Measurements from ENCODE around the gene IRS1.

The IRS1 gene

GRCh38 chr2:226755631-226756030 is 44.0 kb downstream of the IRS1 start:
- DNase-seq (ENCODE audit: low spot score) = no peak

DNA sequence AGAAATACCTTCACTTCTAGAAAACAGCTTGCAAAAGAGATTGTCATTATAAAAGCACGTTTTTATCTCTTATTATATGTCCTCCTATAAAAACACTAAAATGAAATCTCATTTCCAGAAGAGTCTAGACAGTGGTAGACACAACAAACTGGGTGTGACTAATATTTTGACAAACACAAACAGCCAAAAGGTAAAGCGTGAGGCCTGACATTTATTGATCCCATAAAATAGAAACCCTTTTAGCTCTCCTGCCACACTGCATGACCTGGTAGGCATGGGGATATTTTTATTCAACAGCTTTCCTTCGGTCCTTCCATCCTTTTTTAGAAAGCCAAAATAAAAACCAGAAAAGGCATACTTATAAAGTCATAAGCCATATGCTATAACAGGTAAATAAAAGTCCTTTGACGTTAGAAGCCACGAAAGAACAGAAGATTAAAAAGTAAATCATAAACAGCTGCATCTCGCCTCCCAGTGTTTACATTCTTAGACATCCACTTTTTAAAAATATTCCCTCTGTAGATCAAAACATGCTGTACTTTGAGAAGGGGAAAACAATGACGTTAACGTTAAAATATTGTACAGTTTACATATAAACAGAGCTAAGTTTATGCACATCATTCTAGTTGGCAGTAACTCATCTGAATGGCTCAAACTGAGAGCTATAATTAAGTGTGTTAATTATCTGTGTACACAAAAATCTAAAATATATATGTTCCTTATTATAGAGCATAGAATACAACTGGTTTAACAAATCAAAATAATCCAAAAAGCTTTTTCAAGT is 44.6 kb downstream of the IRS1 start:
- no peak for DNase-seq (ENCODE audit: low spot score)

GRCh38 chr2:226752887-226753286 is 46.7 kb downstream of the IRS1 start:
- no peak for DNase-seq (ENCODE audit: low spot score)

GRCh38 chr2:226747288-226747687 is 52.3 kb downstream of the IRS1 start:
- DNase-seq (ENCODE audit: low spot score) = no peak

- DNase-seq (ENCODE audit: low spot score) = no peak
Observed at GRCh38 chr2:226746196-226746800, 53.3 kb downstream of the IRS1 start.

DNA sequence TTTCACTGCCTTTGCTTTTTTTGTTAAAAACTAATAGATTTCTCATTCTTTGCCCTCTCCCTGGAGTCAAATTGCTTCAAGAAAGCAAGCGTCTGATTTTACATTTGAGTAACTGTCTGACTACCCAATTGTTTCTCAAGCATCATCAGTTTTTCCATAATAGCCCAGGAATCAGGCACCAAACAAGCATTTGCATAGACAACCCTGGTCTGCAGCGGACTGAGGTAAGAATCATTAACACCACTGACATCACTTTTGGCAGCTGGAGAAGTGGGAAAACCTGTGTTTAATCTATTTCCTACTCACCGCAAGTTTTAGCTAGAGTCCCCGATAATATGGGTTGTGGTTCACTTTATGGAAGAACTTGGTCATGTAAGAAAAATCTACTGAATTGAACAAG is 55.7 kb downstream of the IRS1 start:
- no peak for DNase-seq (ENCODE audit: low spot score)

- DNase-seq (ENCODE audit: low spot score) = no peak
Observed at GRCh38 chr2:226742347-226742746, 57.3 kb downstream of the IRS1 start.

DNA sequence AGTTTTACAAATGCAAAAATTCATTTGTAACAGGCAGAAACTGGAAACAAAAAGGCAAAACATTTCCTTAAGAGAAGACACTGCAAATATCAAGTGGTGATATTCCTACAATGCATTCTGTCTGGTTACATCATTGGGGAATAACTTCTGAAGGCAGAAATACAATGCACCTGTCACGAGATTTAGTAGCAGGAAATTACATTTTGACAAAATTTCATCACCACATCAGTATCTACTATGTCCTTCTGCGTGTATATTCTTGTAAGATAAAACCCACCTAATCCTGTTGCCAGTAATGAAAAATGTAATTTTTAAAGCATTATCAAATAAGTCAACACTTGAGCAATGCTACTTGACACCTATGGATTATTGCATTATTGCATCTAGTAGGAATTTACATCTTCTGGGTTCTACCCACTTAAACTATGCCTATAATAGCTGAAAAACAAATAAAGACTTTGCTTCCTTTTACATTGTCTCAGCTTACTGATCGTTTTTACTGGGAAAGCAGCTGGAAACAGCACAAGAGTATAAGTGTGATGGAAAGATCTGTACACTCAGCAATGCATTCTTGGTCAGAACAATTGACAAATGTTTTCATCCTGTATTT is 59.5 kb downstream of the IRS1 start:
- no peak for DNase-seq (ENCODE audit: low spot score)

GRCh38 chr2:226739545-226740030 is 60.0 kb downstream of the IRS1 start:
- DNase-seq (ENCODE audit: low spot score) = no peak

- DNase-seq (ENCODE audit: low spot score) = no peak
Observed at GRCh38 chr2:226738821-226739544, 60.6 kb downstream of the IRS1 start.

DNA sequence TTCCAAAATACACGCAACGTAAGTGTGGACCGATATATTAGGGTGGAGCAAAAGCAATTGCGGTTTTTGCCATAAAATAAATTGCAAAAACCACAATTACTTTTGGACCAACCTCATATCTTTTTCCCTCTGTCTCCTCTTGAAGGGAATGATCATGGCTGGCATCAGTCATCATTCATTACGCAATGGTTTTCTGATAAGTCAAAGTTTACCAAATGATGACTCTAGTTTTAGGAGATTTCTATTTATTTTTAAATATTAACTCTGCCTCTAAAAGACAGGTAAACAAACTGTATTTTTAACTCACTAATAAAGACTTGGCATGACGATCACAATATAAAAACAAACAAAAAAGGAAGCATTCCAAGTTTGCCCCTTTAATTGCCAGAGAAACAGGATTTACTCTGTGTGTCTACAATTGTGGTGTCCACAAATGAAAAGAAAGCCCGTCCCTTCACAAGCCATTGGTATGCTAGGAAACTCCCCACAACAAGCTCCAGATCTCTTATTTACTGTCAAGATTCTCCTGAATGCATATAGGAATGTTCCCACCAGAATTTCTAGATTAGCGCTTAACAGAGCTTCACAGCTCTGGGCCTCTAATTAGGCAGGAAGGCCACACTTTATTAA is 61.3 kb downstream of the IRS1 start:
- no peak for DNase-seq (ENCODE audit: low spot score)

GRCh38 chr2:226736382-226736781 is 63.2 kb downstream of the IRS1 start:
- no peak for DNase-seq (ENCODE audit: low spot score)

DNA sequence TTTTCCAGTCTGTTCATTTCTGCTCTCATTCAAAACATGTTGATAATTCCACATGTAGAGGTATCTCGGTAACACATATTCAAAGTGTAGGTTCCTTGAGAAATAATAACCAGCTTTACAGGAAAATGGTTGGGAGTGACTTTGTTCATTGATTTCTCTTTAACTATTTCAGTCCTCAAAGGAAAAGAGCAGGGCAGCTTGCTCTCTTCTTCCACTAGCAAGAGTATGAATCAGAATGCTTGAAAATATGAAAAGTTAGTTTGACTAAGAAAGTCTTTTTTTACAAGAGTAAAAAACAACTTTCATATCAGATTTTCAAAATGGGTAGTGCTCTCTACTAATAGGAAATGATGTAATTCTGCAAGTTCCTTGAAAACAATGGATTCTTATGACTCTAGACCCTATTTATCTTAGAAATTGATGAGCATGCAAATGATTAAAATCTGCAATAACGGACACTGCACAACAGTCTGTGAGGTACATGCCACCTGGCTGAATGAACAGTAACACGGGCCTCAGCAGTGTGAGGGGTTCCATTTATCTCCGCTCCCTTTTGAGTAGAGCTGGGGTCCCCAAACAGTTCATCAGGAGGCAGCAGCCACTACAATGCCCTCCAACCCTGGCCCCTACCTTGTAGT is 65.6 kb downstream of the IRS1 start:
- DNase-seq (ENCODE audit: low spot score) = no peak

DNA sequence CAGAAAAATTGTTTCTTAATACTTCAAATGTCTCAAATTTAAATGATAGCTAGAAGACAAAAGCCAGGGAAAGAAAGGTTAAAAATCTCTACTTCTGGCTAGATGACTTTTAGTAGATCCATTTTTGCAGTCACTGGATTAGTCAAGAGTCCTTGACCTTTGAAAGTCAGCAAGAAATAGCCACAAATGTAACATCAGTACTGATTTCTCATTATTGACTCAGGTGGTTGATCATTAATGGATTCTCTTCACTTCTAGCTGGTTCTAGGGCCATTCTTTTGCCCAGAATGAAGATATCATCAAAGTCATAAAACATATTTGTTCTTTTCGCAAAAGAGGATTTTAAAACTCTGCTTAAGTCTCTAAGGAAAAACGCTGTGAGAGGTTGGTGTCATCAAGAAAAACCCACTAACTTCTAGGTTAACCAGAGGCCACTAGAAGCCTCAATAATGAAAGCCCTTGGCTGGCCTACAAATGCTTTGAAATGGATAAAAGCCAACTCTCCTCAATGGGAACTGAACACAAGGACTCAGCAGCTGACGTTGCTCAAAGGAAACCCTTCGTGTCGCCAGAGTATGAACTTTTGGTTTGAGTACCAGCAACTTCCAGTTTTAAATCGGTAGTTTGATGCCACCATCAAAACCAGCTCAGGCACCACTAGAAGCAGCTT is 66.3 kb downstream of the IRS1 start:
- DNase-seq (ENCODE audit: low spot score) = no peak

GRCh38 chr2:226732478-226733188 is 67.0 kb downstream of the IRS1 start:
- no peak for DNase-seq (ENCODE audit: low spot score)

GRCh38 chr2:226730481-226730880 is 69.1 kb downstream of the IRS1 start:
- DNase-seq (ENCODE audit: low spot score) = no peak

DNA sequence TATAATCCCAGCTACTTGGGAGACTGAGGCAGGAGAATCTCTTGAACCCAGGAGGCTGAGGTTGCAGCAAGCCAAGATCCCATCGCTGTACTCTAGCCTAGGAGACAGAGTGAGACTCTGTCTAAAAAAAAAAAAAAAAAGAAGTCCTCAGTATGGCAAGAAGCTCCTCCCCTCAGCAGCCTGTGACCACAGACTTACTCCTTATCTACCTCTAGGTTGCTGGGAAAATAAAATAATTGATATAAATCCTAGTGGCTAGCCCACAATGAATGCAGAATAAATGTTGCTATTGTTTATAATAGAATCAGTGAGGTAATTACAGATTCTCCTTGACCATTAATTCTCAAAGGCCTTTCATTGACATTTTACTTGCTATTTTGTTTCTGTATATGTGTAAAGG is 70.6 kb downstream of the IRS1 start:
- no peak for DNase-seq (ENCODE audit: low spot score)

- no peak for DNase-seq (ENCODE audit: low spot score)
Observed at GRCh38 chr2:226727251-226727650, 72.4 kb downstream of the IRS1 start.

- DNase-seq (ENCODE audit: low spot score) = no peak
Observed at GRCh38 chr2:226726546-226726945, 73.1 kb downstream of the IRS1 start.

GRCh38 chr2:226725126-226725860 is 74.3 kb downstream of the IRS1 start:
- no peak for DNase-seq (ENCODE audit: low spot score)
